Common myeloid progenitor, CD34-positive (primary cell): Measurements from ENCODE around the gene PRKCB.

ENCODE experiments used
- CTCF ChIA-PET: fragments of 350-600 bp; sonication (Branson Sonifier 250); formaldehyde crosslinking; loops from one replicate; lab custom pipeline; 2021; ENCODE audit warnings: antibody characterized with exemption; lab: Charles Lee
- POLR2A ChIA-PET: fragments of 350-600 bp; sonication (Branson Sonifier 250); formaldehyde crosslinking; loops from one replicate; lab custom pipeline; 2021; ENCODE audit warnings: antibody characterized with exemption; lab: Charles Lee
- DNase-seq, 3 donors: peaks; one replicate each; pipeline versions ENCODE4 v3.0.0 to v3.0.0-alpha.2; 2013
- H3K27ac ChIP-seq, 2 experiments: 1 replicate in 1 of 2; 2 replicates in 1 of 2; pipeline ENCODE4 v1.7.0; 2013; ENCODE audit warnings: inconsistent platforms in 2 of 2, low read length in 2 of 2, mild to moderate bottlenecking in 2 of 2, low read depth in 1 of 2, moderate library complexity in 1 of 2; ENCODE audit not compliant: severe bottlenecking in 2 of 2, insufficient read depth in 1 of 2, poor library complexity in 1 of 2
- H3K27me3 ChIP-seq, 5 experiments: replicated peaks in 2 of 5; 1 replicate in 3 of 5; 2 replicates in 2 of 5; pipeline versions ENCODE4 v1.6.1 to v1.7.0; 2013; ENCODE audit warnings: low read length in 4 of 5, mild to moderate bottlenecking in 2 of 5, moderate library complexity in 2 of 5, inconsistent platforms in 1 of 5; ENCODE audit not compliant: insufficient read depth in 5 of 5, control insufficient read depth in 4 of 5
- H3K36me3 ChIP-seq, 4 experiments: 1 replicate in 2 of 4; 2 replicates in 2 of 4; pipeline versions ENCODE4 v1.6.1 to v1.7.0; 2013; ENCODE audit warnings: low read length in 3 of 4, control low read depth in 1 of 4, mild to moderate bottlenecking in 1 of 4; ENCODE audit not compliant: control insufficient read depth in 4 of 4, insufficient read depth in 4 of 4
- H3K4me1 ChIP-seq, 4 experiments: 1 replicate in 3 of 4; 2 replicates in 1 of 4; pipeline versions ENCODE4 v1.6.1 to v1.7.1; 2013; ENCODE audit warnings: low read length in 3 of 4, mild to moderate bottlenecking in 3 of 4, control low read depth in 1 of 4, inconsistent platforms in 1 of 4, moderate library complexity in 1 of 4; ENCODE audit not compliant: control insufficient read depth in 4 of 4, insufficient read depth in 4 of 4; ENCODE audit errors: control extremely low read depth in 1 of 4
- H3K4me3 ChIP-seq, 7 experiments: 1 replicate in 4 of 7; 2 replicates in 3 of 7; pipeline versions ENCODE4 v1.5.1 to v1.7.0; 2013; ENCODE audit warnings: mild to moderate bottlenecking in 7 of 7, low read length in 6 of 7, moderate library complexity in 6 of 7, inconsistent platforms in 2 of 7, low read depth in 2 of 7, control low read depth in 1 of 7; ENCODE audit not compliant: insufficient read depth in 4 of 7, control insufficient read depth in 1 of 7; ENCODE audit errors: extremely low read depth in 1 of 7
- H3K9me3 ChIP-seq, 5 experiments: 1 replicate in 4 of 5; 2 replicates in 1 of 5; pipeline versions ENCODE4 v1.6.1 to v1.7.1; 2013; ENCODE audit warnings: low read length in 4 of 5, mild to moderate bottlenecking in 2 of 5, inconsistent platforms in 1 of 5, low read depth in 1 of 5, moderate library complexity in 1 of 5; ENCODE audit not compliant: control insufficient read depth in 4 of 5, insufficient read depth in 2 of 5; ENCODE audit errors: control extremely low read depth in 1 of 5
- WGBS: methylation state at CpG from one replicate; pipeline ENCODE4 v1.1.5; 2013; ENCODE audit not compliant: insufficient coverage; 5-methylcytosine and 5-hydroxymethylcytosine counted together

PRKCB gene

DNA sequence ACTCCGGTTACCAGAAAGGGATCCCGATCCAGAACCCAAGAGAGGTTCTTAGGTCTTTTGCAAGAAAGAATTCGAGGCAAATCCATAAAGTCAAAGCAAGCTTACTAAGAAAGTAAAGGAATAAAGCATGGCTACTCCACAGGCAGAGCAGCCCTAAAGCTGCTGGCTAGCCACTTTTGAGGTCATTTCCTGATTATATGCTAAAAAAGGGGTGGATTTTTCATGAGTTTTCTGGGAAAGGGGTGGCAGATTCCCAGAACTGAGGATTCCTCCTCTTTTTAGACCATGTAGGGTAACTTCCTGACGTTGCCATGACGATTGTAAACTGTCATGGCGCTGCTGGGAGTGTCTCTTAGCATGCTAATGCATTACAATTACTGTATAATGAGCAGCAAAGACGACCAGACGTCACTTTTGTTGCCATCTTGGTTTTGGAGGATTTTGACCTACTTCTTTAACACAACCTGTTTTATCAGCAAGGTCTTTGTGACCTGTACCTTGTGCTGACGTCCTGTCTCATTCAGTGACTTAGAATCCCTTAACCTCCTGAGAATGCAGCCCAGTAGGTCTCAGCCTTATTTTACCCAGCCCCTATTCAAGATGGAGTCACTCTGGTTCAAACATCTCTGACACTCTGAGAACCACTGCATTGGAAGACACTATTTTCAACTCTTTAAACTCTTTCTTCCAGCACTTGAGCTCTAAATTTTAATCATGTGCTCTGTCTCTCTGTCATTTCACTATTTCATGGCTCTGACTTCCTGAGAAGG is 216.7 kb downstream of the PRKCB start:
- Histone ChIP-seq H3K36me3 (peaks cover 3 to 21% (median 5%) of the 10 kb centered on the region in 4 experiments), H3K9me3 (no peaks in the 10 kb centered on the region), H3K4me3 (no peak overlapping the region), H3K27me3 (no peaks in the 10 kb centered on the region), H3K27ac (no peak overlapping the region), H3K4me1 (no peaks in the 10 kb centered on the region)
- whole genome bisulfite sequencing, result 97% methylated on average over 9 of the region's 9 CpGs
- CTCF ChIA-PET, result interaction anchor here (1.1 to 2.5 kb wide), 3 partner anchors 12 to 452 kb away, joined by 4 to 7 read pairs (median 4); no protein-coding TSS in a partner anchor
- DNase-seq, result no peak
- POLR2A ChIA-PET, result no interaction called here

DNA sequence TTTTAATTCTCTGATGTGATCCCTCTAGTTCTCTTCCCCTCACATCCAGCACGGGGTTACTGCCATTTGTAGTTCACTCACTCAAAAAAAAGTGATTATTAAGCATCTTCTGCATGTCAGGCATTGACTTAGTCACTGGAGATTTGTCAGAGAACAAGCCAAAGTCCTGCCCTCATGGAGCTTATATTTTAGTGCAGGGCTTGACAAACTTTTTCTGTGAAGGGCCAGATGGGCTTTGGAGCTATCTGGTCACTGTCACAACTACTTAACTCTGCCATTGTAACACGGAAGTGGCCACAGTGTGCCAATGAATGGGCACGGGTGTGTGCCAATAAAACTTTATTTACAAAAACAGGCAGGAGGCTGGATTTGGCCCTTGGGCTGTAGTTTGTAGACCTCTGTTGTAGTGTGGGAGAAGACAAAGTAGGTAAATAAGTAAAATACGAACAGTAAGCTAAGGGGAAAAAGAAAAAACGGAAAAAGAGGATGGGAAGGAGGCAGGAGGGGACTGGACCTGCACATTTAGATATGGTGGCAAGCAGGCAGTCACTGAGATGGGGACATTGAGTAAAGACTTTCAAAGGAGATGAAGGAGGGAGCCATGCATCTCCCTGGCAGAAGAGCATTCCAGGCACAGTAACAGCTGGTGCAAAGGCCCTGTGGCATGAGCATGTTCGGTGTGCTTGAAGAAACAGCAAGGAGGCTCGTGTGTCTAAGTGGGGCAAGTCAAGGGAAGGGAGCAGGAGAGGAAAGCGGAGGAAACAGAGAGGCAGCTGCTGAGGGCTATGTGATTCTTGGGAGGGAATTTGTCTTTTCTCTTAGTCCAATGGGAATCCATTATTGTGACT is 217.5 kb downstream of the PRKCB start:
- no peaks in the 10 kb centered on the region for H3K4me1 ChIP-seq
- no peak for DNase-seq
- H3K36me3 ChIP-seq, result peaks cover 3 to 21% (median 5%) of the 10 kb centered on the region in 4 experiments
- ChIA-PET CTCF (interaction anchor here (1.1 to 2.5 kb wide), 3 partner anchors 13 to 451 kb away, joined by 4 to 7 read pairs (median 4); no protein-coding TSS in a partner anchor), POLR2A (no interaction called here)
- H3K4me3 ChIP-seq, result no peak overlapping the region
- no peaks in the 10 kb centered on the region for H3K9me3 ChIP-seq
- no peak overlapping the region for H3K27ac ChIP-seq
- WGBS, result 99% methylated on average over 7 of the region's 8 CpGs
- no peaks in the 10 kb centered on the region for H3K27me3 ChIP-seq

- no peaks in the 10 kb centered on the region for H3K4me1 ChIP-seq
- no peak for DNase-seq
- POLR2A ChIA-PET, result no interaction called here
- peaks cover under 1 to 11% (median 4%) of the 10 kb centered on the region in 4 experiments for H3K36me3 ChIP-seq
- H3K9me3 ChIP-seq, result no peaks in the 10 kb centered on the region
- H3K27ac ChIP-seq, result no peak overlapping the region
- no peak overlapping the region for H3K4me3 ChIP-seq
- H3K27me3 ChIP-seq, result no peaks in the 10 kb centered on the region
- CTCF ChIA-PET, result interaction anchor here (0.8 to 2.5 kb wide), 5 partner anchors 9 to 449 kb away, joined by 3 to 7 read pairs (median 4); no protein-coding TSS in a partner anchor
- 95% methylated on average over 8 of the region's 12 CpGs for WGBS
Observed at GRCh38 chr16:24054741-24055491, 219.1 kb downstream of the PRKCB start.

- Histone ChIP-seq H3K4me1 (no peaks in the 10 kb centered on the region), H3K9me3 (peaks cover 0 to 6% (median 2%) of the 10 kb centered on the region in 5 experiments), H3K36me3 (peaks cover 8 to 19% (median 14%) of the 10 kb centered on the region in 4 experiments), H3K27me3 (no peaks in the 10 kb centered on the region), H3K27ac (no peak overlapping the region), H3K4me3 (no peak overlapping the region)
- WGBS, result 83% methylated on average over 3 of the region's 3 CpGs
- DNase-seq, result no peak
- CTCF ChIA-PET, result interaction anchor here (2.1 kb wide), 1 partner anchor 8 kb away, joined by 12 read pairs; no protein-coding TSS in a partner anchor
- POLR2A ChIA-PET, result no interaction called here
Observed at GRCh38 chr16:24062270-24062817, 226.6 kb downstream of the PRKCB start.

DNA sequence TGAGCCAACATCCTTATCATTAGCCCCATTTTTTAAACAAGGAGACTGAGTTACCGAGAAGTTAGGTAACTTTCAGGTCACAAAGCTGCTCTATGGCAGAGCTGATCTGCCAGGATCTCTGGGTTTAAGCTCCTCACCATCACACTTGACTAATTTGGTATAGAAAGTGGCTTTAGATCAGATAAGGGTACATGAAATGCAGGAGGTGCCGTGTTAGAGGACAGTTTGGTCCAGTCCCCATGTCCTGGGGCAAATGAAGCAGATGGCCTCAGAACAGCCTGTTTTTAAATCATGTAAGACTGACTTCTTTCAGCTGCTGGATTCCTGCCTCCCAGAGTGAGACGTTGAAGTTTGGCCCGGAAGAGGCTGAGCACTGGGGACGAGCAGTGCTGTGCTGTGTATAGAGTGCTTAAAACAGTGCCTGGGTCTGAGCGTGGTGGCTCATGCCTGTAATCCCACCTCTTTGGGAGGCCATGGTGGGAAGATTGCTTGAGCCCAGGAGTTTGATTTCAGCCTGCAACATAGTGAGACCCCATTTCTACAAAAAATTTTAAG is 233.3 kb downstream of the PRKCB start:
- Histone ChIP-seq H3K4me1 (peaks cover 0 to 11% (median 8%) of the 10 kb centered on the region in 4 experiments), H3K27me3 (no peaks in the 10 kb centered on the region), H3K9me3 (no peaks in the 10 kb centered on the region), H3K27ac (no peak overlapping the region), H3K4me3 (no peak overlapping the region), H3K36me3 (peaks cover 0 to 2% (median 0%) of the 10 kb centered on the region in 4 experiments)
- POLR2A ChIA-PET, result no interaction called here
- CTCF ChIA-PET, result interaction anchor here (0.8 to 2.0 kb wide), 3 partner anchors 12 to 184 kb away, joined by 3 to 7 read pairs (median 3); no protein-coding TSS in a partner anchor
- 94% methylated on average over 6 of the region's 6 CpGs for WGBS
- no peak for DNase-seq

GRCh38 chr16:24070851-24071250 is 235.1 kb downstream of the PRKCB start:
- POLR2A ChIA-PET, result no interaction called here
- no peaks in the 10 kb centered on the region for H3K27me3 ChIP-seq
- H3K9me3 ChIP-seq, result no peaks in the 10 kb centered on the region
- no peak overlapping the region for H3K4me3 ChIP-seq
- WGBS, result 40% methylated on average over 1 of the region's 1 CpG
- H3K4me1 ChIP-seq, result peaks cover 0 to 11% (median 8%) of the 10 kb centered on the region in 4 experiments
- no peak overlapping the region for H3K27ac ChIP-seq
- peaks cover 0 to 3% (median 0%) of the 10 kb centered on the region in 4 experiments for H3K36me3 ChIP-seq
- CTCF ChIA-PET, result interaction anchor here (0.6 to 2.6 kb wide), 26 partner anchors 8 to 434 kb away, joined by 3 to 12 read pairs (median 3); no protein-coding TSS in a partner anchor
- DNase-seq, result peak; percentile 52 to 77 (median 69)
